Uterus (tissue), 2 donors: ENCODE data around the gene GDPGP1.

Experiments
- POLR2A ChIP-seq, 2 donors: fragments of 450-650 bp; IDR thresholded peaks; one replicate each; pipeline ENCODE4 v1.6.1; 2016; ENCODE audit warnings: antibody characterized with exemption in 2 of 2, mild to moderate bottlenecking in 1 of 2, moderate library complexity in 1 of 2
- TF ChIP-seq, protein P1 (sequence below), 4 experiments: fragments of 200-600 bp in 2 of 4; fragments of 450-650 bp in 2 of 4; sonication (generic) in 2 of 4; IDR thresholded peaks; one replicate each; pipeline ENCODE4 v1.5.1; 2016 to 2019; ENCODE audit warnings: antibody characterized with exemption in 4 of 4, mild to moderate bottlenecking in 2 of 4, moderate library complexity in 1 of 4

DNA sequence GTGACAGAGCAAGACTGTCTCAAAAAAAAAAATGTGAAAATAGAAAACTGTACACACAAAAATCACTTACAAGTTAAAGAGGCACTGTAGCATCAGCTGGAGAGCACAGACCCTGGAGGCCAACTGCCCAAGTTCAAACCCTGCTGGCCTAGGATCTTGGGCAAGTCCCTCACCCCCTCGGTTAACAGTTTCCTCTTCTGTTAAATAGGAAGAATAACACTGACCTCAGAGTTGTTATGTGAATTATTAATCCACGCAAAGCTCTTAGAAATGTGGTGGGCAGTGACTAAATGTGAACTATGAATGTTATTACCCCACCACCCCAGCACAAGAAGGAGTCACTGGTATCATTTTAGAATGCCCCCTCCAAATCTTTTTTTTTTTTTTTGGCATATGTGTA lies 11.5 kb upstream of the GDPGP1 start:
- TF ChIP-seq, protein P1, sequence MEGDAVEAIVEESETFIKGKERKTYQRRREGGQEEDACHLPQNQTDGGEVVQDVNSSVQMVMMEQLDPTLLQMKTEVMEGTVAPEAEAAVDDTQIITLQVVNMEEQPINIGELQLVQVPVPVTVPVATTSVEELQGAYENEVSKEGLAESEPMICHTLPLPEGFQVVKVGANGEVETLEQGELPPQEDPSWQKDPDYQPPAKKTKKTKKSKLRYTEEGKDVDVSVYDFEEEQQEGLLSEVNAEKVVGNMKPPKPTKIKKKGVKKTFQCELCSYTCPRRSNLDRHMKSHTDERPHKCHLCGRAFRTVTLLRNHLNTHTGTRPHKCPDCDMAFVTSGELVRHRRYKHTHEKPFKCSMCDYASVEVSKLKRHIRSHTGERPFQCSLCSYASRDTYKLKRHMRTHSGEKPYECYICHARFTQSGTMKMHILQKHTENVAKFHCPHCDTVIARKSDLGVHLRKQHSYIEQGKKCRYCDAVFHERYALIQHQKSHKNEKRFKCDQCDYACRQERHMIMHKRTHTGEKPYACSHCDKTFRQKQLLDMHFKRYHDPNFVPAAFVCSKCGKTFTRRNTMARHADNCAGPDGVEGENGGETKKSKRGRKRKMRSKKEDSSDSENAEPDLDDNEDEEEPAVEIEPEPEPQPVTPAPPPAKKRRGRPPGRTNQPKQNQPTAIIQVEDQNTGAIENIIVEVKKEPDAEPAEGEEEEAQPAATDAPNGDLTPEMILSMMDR (IDR thresholded peaks at IDR 0.05): no peak
- no peak for TF ChIP-seq POLR2A (IDR thresholded peaks at IDR 0.05)
